ENCODE measurements around the gene CORO7. TPM values are rescaled to one million over a fixed set of nuclear protein-coding genes. Genes with fewer than 3 reads are reported as not detected.

Gene CORO7
- total RNA-seq, 1 donor from 2014 or later, result 45.0 TPM

DNA sequence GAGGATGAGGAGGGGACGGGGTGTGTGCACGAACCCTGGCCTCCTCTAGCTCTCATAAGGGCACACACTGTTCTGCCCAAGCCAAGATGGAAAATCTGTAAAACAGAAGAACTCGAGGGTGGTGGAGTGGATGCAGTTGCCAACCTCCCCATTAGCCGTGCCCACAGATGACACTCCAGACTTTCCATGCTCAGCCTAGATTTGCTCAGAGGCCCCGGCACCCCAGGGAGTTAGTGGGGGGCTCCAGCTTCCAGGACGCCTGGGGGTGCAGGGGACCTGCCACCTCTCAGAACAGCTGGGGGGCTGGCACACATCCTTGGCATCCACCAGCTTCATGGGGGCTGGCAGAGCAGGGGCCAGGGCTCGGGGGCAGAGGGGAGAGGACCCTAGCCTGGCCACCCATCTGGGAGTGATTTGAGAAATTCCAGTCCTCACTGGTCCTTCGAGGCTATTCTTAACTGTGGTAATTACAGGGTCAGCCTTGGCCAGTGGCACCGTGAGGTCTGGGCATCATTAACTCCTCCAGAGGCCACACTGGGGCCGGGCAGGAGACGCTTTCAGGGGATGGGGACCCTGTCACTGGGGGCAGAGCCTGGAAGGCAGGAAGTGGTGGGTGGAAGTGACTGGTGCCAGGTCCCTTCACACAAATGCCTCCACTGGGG, 30.5 kb downstream of the CORO7 start:
- DNase-seq (ENCODE audit: low spot score), result no peak

DNA sequence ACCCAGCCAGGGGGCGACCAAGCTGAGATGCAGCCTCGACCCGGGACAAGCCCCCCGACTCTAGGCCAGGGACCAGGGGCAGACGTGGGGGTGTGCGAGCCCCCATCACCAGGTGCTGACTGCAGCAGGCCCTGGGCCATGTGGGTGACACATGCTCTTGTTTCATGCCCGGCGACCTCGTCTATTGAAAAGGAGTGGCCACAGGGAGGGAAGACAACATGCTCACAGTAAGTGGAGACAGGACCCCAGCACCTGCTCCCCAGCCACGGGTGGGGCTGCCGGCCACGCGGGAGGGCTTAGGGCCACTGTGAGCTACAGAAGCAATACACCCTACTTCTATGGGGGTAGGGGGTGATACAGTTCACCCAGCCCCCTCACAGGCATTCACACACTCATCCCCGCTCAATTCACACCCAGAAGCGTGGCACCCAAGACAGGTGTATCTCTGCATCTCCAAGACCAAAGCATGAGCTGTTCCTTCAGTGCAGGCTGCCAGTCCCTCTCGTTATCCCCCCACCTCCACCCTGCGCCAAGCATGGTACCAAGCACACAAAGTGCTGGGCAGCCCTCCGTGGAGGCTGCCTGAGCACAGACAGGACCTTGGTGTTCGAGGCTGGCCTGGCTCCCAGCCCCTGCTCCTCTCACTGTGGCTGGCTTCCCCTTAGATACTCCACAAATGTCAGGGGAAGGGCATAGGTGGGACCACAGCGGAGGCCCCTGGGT, 31.2 kb downstream of the CORO7 start:
- DNase-seq (ENCODE audit: low spot score), result no peak

DNA sequence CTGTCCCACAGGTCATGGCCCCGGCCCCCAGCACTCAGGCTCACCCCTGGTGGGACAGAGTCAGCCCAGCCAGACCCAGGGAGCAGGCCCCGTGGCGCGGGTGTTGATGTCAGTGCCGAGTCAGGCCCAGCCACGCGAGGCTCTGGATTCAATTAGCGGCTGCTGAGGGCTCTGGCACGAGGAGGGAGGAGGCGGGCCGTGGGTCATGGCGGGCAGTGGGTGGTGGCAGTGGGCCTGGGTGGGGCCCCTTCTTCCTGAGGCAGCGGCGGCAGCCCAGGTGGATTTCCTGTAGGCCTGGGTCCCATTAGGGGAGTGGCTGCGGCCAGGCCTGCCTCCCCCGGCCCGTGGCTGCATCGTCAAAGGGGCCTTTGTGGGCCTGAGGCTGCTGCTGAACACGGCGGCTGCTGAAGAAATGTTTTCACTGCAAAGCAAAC, 31.9 kb downstream of the CORO7 start:
- DNase-seq (ENCODE audit: low spot score), result no peak

DNA sequence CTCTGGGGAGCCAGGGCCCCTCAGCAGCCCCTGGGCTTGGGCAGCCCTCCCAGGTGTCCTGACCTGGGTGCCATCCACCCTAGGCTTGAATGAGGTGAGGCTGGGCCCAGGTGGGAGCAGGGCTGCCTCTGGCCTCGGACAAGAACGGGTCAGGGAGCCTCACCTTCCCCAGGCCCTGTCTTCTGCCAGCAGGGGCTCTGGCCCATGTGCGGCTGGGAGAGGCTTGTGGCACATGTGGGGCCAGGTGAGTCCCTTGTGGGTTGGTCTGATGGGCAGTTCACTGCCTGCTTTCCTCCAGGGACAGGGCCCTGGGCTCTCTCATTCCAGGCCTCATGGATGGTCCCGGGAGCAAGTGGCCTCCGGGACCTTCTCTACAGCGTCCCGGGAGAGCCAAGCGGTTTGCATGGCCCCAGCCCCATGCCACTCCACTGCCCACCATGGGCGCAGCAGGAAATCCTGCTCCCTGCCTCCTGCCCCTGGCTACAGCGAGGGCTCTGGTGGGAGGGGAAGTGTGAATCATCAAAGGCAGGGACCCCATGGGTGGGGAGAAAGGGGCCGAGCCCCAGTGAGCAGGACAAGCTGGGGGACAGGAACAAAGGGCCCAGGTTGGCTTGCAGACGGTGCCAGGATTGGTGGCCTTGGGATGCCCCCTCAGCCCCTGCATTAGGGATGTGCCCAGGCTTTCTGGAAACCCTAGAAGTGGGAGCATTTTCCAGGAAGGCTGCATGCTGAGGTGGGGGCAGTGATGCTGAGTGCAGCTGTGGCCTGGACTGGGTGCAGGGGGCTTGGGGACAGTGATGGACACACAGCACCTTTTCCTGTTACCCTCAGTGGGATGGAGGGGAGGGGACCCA, 32.6 kb downstream of the CORO7 start:
- no peak for DNase-seq (ENCODE audit: low spot score)

DNA sequence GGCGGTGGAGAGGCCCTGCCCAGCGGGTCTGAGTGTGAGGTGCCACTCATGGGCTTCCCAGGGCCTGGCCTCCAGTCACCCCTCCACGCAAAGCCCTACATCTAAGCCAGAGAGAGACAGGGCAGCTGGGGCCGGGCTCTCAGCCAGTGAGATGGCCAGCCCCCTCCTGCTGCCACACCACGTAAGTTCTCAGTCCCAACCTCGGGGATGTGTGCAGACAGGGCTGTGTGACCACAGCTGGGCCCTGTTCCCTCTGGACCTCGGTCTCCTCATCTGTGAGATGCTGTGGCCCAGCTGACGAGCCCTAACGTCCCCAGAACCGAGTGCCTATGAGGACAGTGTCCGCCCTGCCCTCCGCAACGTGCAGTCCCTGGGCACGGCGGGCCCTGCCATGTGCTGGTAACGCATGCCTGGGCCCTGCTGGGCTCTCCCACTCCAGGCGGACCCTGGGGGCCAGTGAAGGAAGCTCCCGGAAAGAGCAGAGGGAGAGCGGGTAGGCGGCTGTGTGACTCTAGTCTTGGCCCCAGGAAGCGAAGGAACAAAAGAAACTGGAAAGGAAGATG, 33.5 kb downstream of the CORO7 start:
- no peak for DNase-seq (ENCODE audit: low spot score)

DNA sequence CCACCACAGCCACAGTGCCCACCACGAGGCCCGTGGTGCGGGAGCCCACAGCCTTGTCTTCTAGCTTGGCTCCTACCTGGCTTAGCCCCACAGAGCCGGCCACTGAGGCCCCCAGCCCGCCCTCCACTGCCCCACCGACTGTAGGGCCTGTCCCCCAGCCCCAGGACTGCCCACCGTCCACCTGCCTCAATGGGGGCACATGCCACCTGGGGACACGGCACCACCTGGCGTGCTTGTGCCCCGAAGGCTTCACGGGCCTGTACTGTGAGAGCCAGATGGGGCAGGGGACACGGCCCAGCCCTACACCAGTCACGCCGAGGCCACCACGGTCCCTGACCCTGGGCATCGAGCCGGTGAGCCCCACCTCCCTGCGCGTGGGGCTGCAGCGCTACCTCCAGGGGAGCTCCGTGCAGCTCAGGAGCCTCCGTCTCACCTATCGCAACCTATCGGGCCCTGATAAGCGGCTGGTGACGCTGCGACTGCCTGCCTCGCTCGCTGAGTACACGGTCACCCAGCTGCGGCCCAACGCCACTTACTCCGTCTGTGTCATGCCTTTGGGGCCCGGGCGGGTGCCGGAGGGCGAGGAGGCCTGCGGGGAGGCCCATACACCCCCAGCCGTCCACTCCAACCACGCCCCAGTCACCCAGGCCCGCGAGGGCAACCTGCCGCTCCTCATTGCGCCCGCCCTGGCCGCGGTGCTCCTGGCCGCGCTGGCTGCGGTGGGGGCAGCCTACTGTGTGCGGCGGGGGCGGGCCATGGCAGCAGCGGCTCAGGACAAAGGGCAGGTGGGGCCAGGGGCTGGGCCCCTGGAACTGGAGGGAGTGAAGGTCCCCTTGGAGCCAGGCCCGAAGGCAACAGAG, 34.2 kb downstream of the CORO7 start:
- no peak for DNase-seq (ENCODE audit: low spot score)

- DNase-seq (ENCODE audit: low spot score), result no peak
Observed at GRCh38 chr16:4381072-4381934, 35.1 kb downstream of the CORO7 start.

- DNase-seq (ENCODE audit: low spot score), result no peak
Observed at GRCh38 chr16:4380119-4381063, 36.0 kb downstream of the CORO7 start.

- DNase-seq (ENCODE audit: low spot score), result no peak
Observed at GRCh38 chr16:4378999-4379690, 37.3 kb downstream of the CORO7 start.

- no peak for DNase-seq (ENCODE audit: low spot score)
Observed at GRCh38 chr16:4378161-4378666, 38.2 kb downstream of the CORO7 start.

DNA sequence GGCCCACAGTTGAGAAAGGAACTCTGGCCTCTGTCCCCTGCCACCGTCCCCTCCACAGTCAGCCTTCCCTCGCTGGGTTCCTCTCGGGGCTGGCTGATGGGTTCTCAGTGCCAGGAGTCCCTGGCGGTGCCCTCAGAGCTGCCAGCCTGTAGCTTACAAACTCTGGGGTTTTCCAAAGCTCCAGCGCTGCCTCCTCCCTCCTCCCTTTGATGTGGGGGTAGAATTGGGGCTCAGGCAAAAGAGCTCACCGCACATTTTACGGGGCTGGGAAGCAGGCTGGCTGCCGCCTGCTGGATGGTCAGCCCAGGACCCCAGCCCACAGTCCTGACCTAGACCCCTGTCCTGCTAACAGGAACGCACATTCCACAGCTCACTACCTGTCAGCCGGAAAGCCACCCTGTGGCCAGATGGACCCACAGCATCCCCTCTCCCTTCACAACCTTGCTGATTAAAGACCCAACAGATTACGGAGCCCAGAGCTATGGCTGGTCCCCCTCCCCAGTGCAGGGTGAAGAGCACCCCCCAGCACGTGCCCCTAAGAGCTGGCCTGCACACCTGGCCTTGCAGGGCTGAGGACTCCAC, 38.7 kb downstream of the CORO7 start:
- no peak for DNase-seq (ENCODE audit: low spot score)

- no peak for DNase-seq (ENCODE audit: low spot score)
Observed at GRCh38 chr16:4376893-4377572, 39.4 kb downstream of the CORO7 start.

- DNase-seq (ENCODE audit: low spot score), result peak; percentile 96
Observed at GRCh38 chr16:4376126-4376892, 40.1 kb downstream of the CORO7 start.

DNA sequence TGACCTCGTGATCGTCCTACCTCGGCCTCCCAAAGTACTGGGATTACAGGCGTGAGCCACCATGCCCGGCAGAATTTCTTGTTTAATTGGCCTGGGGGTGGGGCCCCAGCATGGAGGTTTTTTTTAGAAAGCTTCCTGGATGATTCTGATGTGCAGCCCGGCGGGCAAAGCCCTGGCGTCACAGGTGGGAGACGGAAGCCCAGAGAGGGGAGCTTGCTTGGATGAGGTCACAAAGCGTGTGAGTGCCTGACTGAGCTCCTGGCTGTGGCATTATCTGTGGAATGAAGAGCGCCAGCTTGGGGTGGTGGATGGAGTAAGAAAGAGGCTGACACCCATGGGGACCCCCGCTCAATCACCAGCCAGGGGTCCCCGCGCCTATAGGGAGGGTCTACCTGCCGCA, 40.7 kb downstream of the CORO7 start:
- DNase-seq (ENCODE audit: low spot score), result no peak

DNA sequence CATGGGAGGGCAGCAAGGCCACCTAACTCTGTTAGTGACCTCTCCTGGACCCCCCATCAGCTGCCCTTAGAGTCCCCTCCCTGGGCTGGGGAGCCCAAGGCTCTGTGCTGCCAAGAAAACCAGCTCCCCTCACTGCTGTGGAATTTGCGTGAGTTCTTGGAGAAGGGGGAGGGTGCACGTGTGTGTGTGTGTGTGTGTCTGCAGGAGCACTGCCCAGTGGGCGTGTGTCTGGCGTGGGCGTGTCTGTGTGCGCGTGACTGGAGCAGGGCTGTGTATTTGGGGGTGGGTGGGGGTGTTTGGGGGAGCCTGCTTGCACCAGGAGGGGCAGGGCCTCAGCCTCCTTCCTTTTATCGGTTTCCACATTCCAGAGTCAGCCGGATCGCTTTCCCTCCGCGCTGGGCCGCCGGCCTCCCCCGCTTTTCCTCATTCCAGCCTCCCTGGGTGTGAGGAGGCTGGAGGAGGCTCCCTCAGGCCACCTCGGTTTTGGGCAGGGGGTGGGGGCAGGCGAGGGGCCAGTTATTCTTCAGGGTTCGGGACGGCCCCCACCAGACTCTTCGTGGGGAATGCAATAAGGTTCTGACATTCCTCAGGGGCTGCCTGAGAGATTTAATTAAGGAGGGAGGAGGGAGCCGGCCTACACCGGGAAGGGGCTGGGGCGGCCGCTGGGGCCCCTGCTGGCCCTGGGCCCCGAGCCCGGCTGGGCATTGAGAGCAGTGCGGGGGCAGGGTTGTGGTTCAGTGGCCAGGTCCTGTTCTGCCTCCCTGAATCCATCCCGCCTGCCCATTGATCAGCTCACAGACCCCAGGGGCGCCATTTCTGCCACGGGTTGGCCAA, 42.3 kb downstream of the CORO7 start:
- no peak for DNase-seq (ENCODE audit: low spot score)

Measured in mesenteric fat pad (tissue), 1 donor.